RWPE1 (cell line): Measurements from ENCODE around the gene ANTKMT.

Experiments used
- CTCF ChIA-PET: fragments of 350-600 bp; sonication (Branson Sonifier 250); formaldehyde crosslinking; extraction: SDS; loops from one replicate; lab custom pipeline; 2021; lab: Yijun Ruan, JAX
- POLR2A ChIA-PET: fragments of 400-600 bp; formaldehyde crosslinking; extraction: SDS; loops from one replicate; lab custom pipeline; 2020; ENCODE audit warnings: antibody characterized with exemption; ENCODE audit not compliant: low non-redundant PET; lab: Yijun Ruan, JAX
- DNase-seq: peaks from one replicate; pipeline ENCODE4 v3.0.0; 2012; ENCODE audit warnings: low spot score
- H3K27ac ChIP-seq: fragments of 450-650 bp; 2 replicates; pipeline ENCODE4 v1.5.1; 2017
- CTCF ChIP-seq: fragments of 450-650 bp; conservative IDR thresholded peaks from 2 replicates; pipeline ENCODE4 v1.5.1; 2017; ENCODE audit warnings: low read depth, mild to moderate bottlenecking

ANTKMT gene

GRCh38 chr16:707062-707538, 13.8 kb upstream of the ANTKMT start:
- TF ChIP-seq CTCF: no peak
- no peak for DNase-seq
- ChIA-PET CTCF (interaction anchor here (0.6 to 1.1 kb wide), 3 partner anchors 48 to 78 kb away, joined by 3 to 5 read pairs (median 3); partner anchors contain the start of gene WDR90), POLR2A (interaction anchor here (2.0 kb wide), 1 partner anchor 11 kb away, joined by 9 read pairs; no protein-coding TSS in a partner anchor)
- H3K27ac ChIP-seq: peak overlapping the region; percentile 87

GRCh38 chr16:708019-708418, 12.9 kb upstream of the ANTKMT start:
- no peak for DNase-seq
- ChIA-PET CTCF (interaction anchor here (0.7 to 1.1 kb wide), 2 partner anchors 77 to 767 kb away, joined by 4 to 5 read pairs; no protein-coding TSS in a partner anchor), POLR2A (interaction anchor here (2.0 kb wide), 1 partner anchor 12 kb away, joined by 9 read pairs; no protein-coding TSS in a partner anchor)
- H3K27ac ChIP-seq: peak overlapping the region; percentile 87
- no peak for TF ChIP-seq CTCF

GRCh38 chr16:708959-709358, 12.0 kb upstream of the ANTKMT start:
- CTCF ChIA-PET: interaction anchor here (0.6 kb wide), 1 partner anchor 394 kb away, joined by 3 read pairs; no protein-coding TSS in a partner anchor
- H3K27ac ChIP-seq: peak overlapping the region; percentile 95
- no peak for TF ChIP-seq CTCF
- no peak for DNase-seq
- POLR2A ChIA-PET: interaction anchor here (0.6 kb wide), 1 partner anchor 1088 kb away, joined by 3 read pairs; no protein-coding TSS in a partner anchor

- DNase-seq: peak; percentile 70
- peak overlapping the region; percentile 95 for H3K27ac ChIP-seq
- no peak for TF ChIP-seq CTCF
- ChIA-PET CTCF (interaction anchor here (0.6 kb wide), 1 partner anchor 393 kb away, joined by 3 read pairs; no protein-coding TSS in a partner anchor), POLR2A (interaction anchor here (0.6 to 0.9 kb wide), 2 partner anchors 78 to 1087 kb away, joined by 3 read pairs; partner anchors contain the start of genes CHTF18 and RPUSD1)
These were observed 11.1 kb upstream of the ANTKMT start for GRCh38 chr16:709566-710499.

- TF ChIP-seq CTCF: no peak
- CTCF ChIA-PET: interaction anchor here (0.5 to 0.9 kb wide), 3 partner anchors 23 to 93 kb away, joined by 3 to 4 read pairs (median 3); partner anchors contain the start of gene RPUSD1
- POLR2A ChIA-PET: interaction anchor here (0.6 to 0.9 kb wide), 2 partner anchors 22 to 78 kb away, joined by 3 read pairs; partner anchors contain the start of genes CHTF18 and RPUSD1
- H3K27ac ChIP-seq: peak overlapping the region; percentile 95
- no peak for DNase-seq
These were observed 10.4 kb upstream of the ANTKMT start for GRCh38 chr16:710500-711075.
